Adipose tissue (tissue), 3 donors: ENCODE measurements around the gene VWCE. TPM values are rescaled to one million over a fixed set of nuclear protein-coding genes. Genes with fewer than 3 reads are reported as not detected.
"Not testable (repeated sequence)": the region's sequence is repeated elsewhere in the genome, so short reads cannot be mapped to it uniquely, and the experiment has no call there.

Experiments used
- H3K27ac ChIP-seq: one replicate; pipeline ENCODE4 v1.5.1; 2013; ENCODE audit warnings: low read depth, low read length
- WGBS, 3 donors: extraction: QIAGEN DNeasy Blood & Tissue Kit; methylation state at CpG; one replicate each; pipeline ENCODE4 v1.1.7; 2013; 5-methylcytosine and 5-hydroxymethylcytosine counted together
- polyA plus RNA-seq, 3 donors: library from polyadenylated mRNA; stranded (reverse); fragments of 200-250 nt; gene quantifications; one replicate each; pipeline ENCODE4 v1.2.3, GENCODE V29; 2013
- donor health status: healthy with polysubstance abuse.
- donor health status: Bipolar disorder and iron deficiency.
- donor health status: healthy.

Gene VWCE
- polyA plus RNA-seq, 3 donors, result 0.86 to 5.4 (median 1.8) TPM

GRCh38 chr11:61267437-61267841 lies 27.7 kb downstream of the VWCE start:
- 32 to 68% (median 63%) methylated on average over 6 of the region's 6 CpGs for WGBS, 3 donors
- no peak overlapping the region for H3K27ac ChIP-seq

DNA sequence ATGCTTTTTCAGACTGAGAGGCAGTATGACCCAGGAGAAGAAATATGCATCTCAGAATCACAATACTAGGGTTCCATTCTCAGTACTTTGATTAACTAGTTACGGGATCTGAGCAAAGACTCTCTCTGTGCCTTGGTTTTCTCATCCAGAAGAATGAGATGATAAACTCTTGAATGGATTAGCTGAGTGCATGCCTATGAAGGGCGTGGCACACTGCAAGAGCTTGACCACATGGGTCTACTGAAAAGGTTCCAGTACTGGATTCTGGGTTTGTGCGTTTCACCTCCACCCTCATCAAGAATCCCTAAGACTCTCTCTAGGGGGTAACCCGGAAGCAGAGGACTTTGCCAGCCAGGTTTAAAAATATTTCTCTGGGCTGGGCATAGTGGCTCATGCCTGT lies 28.5 kb downstream of the VWCE start:
- WGBS, 3 donors, result 84 to 89% (median 86%) methylated on average over 4 of the region's 4 CpGs
- no peak overlapping the region for H3K27ac ChIP-seq

DNA sequence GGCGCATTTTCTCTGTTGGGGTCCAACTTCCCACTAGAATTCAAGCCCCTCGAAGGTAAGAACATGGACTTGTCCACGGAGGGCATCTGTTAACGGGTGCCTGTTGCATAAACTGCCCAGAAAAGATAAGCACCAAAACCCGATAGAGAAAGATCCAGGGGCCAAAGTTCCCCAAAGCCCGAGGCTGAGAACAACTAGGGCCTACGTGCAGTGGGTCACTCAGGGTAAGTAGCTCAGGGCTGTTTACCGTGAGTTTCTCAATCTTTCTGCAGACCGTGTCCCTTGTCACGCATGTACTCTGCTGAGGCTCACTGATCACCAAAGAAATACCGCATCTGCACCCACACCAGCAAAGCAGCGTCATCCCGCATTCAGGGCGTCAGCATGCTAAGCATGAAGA lies 29.8 kb downstream of the VWCE start:
- 76 to 92% (median 92%) methylated on average over 14 of the region's 14 CpGs for WGBS, 3 donors
- no peak overlapping the region for H3K27ac ChIP-seq

- no peak overlapping the region for H3K27ac ChIP-seq
- WGBS, 3 donors, result 55 to 94% (median 92%) methylated on average over 14 of the region's 14 CpGs
Observed at GRCh38 chr11:61264795-61265194, 30.3 kb downstream of the VWCE start.

- WGBS, 3 donors, result 93 to 97% (median 94%) methylated on average over 6 of the region's 6 CpGs
- H3K27ac ChIP-seq, result no peak overlapping the region
Observed at GRCh38 chr11:61264371-61264770, 30.7 kb downstream of the VWCE start.

DNA sequence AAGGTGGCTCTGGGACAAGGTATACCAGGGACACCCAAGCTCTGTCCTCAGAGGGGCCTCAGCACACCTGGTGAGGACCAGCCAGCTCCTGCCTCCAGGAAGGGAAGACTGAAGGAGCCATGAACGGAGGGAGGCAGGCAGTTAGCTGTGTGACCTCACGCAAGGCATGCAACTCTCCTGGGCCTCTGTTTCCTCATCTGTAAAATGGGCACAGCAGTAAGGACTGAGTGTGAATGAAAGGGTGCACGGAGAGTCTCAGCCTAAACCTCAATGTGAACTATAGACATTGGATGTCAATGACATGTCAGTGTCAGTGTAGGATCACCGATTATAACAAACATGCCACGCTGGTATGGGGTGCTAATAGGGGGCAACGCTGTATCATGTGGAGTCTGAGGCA lies 35.8 kb downstream of the VWCE start:
- H3K27ac ChIP-seq, result no peak overlapping the region
- 89 to 97% (median 95%) methylated on average over 6 of the region's 6 CpGs for WGBS, 3 donors

DNA sequence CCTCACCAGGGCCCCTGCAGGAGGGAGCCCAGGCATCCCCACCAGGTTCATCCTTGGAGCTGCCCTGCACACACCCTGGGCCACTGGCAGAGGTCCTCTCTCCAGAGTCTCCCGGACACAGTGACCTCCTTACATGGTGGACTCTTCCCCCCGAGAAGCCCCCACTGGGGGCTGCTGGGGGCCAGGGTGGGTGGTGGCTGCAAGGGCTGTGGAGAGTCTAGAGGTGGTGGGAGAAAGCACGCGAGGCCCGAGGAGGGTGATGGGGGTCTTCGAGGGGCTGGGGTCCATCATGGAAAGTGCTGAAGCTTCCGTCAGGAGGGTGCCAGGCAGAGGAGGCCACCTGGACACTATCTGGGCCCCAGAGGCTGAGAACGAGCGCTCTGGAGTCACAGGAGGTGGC lies 36.6 kb downstream of the VWCE start:
- no peak overlapping the region for H3K27ac ChIP-seq
- 80 to 87% (median 80%) methylated on average over 9 of the region's 9 CpGs for WGBS, 3 donors

DNA sequence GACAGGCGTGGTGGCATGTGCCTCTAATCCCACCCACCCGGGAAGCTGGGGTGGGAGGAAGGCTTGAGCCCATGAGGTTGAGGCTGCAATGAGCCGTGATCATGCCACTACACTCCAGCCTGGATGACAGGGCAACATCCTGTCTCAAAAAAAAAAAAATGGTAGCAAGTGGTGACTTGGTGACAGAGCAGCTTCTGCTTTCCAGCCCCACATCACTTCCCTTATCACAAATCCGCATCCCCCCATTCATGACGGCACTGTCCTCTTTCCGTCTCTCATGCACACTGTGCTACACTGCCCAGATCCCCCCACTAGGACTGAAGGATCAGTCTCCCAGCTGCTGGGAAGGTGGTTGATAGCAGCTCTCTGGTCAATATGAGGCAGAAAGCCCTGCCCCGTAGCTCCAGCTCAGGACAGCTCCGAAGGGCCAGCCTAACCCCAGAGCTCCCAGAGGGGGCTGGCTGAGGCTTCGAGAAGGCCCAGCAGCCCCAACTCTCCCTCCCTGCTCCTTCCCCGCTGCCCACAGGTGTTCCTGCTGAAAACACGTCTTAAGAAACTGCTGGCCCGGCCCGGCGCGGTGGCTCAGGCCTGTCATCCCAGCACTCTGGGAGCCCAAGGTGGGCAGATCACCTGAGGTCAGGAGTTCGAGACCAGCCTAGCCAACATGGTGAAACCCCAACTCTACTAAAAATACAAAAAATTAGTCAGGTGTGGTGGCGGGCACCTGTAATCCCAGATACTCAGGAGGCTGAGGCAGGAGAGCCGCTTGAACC lies 38.2 kb downstream of the VWCE start:
- WGBS, 3 donors, result 85 to 90% (median 89%) methylated on average over 18 of the region's 18 CpGs
- H3K27ac ChIP-seq, result no peak overlapping the region

GRCh38 chr11:61254403-61255025 lies 40.6 kb downstream of the VWCE start:
- WGBS, 3 donors, result 51 to 63% (median 59%) methylated on average over 12 of the region's 12 CpGs
- no peak overlapping the region for H3K27ac ChIP-seq

DNA sequence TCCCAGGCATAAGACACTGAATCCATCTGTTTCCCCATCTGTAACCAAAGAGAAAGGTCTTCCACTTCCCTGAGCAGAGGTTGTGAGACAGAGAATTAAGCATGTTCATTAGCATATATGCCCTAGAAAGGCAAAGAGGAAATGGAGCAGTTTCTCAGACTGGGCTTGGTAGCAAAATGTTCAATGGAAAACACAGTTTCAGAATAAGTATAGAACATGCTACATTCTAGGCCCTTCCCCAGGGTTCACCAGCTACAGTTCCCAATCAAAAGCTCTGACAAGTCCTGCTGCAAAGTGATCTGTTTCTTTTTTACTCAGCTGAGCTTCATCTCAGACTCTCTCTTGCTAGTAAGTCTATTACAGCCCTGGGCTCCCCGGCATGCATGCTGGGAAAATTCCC lies 42.8 kb downstream of the VWCE start:
- WGBS, 3 donors, result 23 to 68% (median 65%) methylated on average over 1 of the region's 1 CpG
- H3K27ac ChIP-seq, result not testable (repeated sequence)

DNA sequence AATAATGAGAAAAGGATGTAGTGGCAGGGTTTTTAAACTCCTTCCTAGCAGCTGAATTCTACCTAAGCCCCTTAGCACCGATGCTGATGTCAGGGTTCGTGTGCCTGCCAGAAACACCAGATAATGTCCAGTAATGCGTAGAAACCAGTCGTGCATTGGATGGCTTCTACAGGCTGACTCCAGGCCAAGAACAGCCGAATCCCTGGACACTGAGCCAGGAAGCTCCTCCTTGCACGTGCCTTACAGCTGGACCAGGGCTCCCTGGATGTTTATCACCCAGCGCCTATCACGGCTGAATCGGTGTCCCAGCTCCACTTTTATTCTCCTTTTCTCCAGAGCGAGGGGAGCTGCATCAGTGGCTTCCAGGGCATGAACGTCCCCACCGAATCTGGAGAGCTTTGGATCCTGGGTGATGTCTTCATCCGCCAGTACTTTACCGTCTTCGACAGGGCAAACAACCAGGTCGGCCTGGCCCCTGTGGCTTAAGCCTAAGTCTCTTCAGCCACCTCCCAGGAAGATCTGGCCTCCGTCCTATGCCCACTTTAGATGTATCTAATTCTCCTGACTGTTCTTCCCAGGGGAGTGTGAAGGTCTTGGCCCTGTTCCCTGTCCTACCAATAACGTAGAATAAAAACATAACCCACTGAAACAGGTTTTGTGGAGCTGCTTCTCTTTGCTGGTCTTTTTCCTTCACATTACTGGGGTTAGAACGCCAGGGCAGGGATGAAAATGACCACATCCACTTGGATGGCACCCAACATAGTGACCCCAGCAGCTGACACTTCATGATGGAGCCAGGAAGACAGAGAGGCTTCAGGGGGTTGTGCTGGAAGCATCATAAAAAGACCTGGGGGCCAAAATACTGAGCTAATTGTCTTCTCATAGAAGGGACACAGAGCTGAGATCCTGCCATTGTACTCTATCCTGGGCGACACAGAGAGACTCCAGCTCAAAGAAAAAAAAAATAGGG lies 44.0 kb downstream of the VWCE start:
- 60 to 70% (median 66%) methylated on average over 20 of the region's 20 CpGs for WGBS, 3 donors
- not testable (repeated sequence) for H3K27ac ChIP-seq

DNA sequence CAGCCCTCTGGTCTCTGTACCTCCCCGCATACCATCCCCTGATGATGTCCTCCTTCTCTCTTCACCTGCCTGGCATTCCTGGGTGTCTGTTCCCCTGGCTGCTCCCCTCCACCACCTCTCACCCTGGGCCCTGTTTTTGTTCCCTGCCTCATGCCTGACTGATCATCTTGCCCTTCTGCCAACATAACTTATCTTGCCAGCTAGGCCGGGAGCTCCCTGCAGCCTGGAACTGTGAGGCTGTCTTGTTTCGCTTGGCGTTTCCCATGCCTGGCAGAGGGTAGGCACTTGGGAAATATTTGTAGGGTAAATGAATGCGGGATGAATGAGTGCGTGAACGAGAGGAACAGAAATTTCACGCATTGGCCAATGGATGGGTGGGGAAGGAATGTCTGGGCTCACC lies 45.9 kb downstream of the VWCE start:
- H3K27ac ChIP-seq, result not testable (repeated sequence)
- 81 to 84% (median 82%) methylated on average over 7 to 8 of the region's 8 CpGs for WGBS, 3 donors

DNA sequence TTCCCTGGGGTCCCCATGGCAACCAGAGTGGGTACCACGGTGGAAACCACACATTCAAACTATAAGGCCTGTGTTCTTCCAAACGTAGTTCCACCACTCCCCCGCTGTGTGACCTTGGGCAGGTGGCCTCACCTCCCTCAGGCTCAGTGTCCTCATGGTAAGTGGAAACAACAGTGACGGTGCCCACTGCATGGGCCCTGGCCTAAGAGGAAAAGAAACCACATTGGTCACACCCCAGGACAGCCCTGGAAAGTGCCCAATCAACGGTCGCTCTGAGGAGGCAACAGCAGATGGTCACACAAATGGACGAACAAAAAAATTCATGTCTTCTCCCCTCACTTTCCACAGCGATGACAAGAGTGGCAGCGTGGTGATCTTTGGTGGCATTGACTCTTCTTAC lies 47.0 kb downstream of the VWCE start:
- WGBS, 3 donors, result 81 to 90% (median 90%) methylated on average over 9 of the region's 9 CpGs

GRCh38 chr11:61245284-61245964 lies 49.7 kb downstream of the VWCE start:
- not testable (repeated sequence) for H3K27ac ChIP-seq
- WGBS, 3 donors, result no CpG with 5 or more reads among the region's 10 CpGs

More for the DNA sequence above, 47.0 kb downstream of the VWCE start:
- H3K27ac ChIP-seq, result not testable (repeated sequence)

DNA sequence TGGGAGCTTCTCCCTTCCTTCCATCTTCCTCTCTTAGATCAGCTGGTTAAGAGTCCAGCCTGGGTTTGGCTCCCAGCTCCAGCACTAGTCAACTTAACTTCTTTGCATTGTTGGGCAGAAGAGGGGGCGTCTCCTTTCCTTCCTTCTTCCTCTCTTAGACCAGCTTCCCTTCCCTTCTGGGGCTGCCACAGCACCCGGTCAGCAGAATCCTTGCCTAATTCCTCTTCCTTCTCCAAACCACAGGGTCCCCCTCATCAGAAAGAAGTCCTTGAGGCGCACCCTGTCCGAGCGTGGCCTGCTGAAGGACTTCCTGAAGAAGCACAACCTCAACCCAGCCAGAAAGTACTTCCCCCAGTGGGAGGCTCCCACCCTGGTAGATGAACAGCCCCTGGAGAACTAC lies 53.6 kb downstream of the VWCE start:
- no CpG with 5 or more reads among the region's 5 CpGs for WGBS, 3 donors
- not testable (repeated sequence) for H3K27ac ChIP-seq

- H3K27ac ChIP-seq, result not testable (repeated sequence)
- WGBS, 3 donors, result no CpG with 5 or more reads among the region's 8 CpGs
Observed at GRCh38 chr11:61240875-61241274, 54.2 kb downstream of the VWCE start, which contains the start of gene PGA5. TSS of gene PGA5 (plus strand) at chr11:61241175. CDS start at chr11:61241227, 52 bp downstream.

- not testable (repeated sequence) for H3K27ac ChIP-seq
- WGBS, 3 donors, result 75 to 78% (median 76%) methylated on average over 7 of the region's 8 CpGs
Observed at GRCh38 chr11:61240288-61240687, 54.8 kb downstream of the VWCE start.

GRCh38 chr11:61237130-61237529 lies 58.0 kb downstream of the VWCE start:
- not testable (repeated sequence) for H3K27ac ChIP-seq
- no CpG with 5 or more reads among the region's 4 CpGs for WGBS, 3 donors
